ENCODE data around the gene COL3A1.

DNA sequence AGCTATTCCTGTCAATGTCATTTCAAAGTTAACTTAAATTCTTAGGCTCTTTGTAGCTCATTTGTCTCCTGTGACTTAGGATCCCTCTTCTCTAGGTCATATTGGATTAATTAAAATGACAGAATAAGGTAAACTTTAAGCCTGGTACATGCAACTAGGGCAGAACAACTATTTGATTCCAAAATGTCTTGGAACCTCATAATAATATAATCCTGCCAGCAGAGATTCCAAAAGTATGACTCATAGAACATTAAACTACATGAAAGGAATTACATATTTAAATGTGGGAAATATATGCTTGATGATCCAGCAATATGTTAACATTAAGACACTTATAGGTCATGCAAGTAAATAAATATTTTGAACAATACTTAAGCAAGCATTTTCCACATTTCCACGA lies 63.3 kb downstream of the COL3A1 start:
- TF ChIP-seq, protein P1, sequence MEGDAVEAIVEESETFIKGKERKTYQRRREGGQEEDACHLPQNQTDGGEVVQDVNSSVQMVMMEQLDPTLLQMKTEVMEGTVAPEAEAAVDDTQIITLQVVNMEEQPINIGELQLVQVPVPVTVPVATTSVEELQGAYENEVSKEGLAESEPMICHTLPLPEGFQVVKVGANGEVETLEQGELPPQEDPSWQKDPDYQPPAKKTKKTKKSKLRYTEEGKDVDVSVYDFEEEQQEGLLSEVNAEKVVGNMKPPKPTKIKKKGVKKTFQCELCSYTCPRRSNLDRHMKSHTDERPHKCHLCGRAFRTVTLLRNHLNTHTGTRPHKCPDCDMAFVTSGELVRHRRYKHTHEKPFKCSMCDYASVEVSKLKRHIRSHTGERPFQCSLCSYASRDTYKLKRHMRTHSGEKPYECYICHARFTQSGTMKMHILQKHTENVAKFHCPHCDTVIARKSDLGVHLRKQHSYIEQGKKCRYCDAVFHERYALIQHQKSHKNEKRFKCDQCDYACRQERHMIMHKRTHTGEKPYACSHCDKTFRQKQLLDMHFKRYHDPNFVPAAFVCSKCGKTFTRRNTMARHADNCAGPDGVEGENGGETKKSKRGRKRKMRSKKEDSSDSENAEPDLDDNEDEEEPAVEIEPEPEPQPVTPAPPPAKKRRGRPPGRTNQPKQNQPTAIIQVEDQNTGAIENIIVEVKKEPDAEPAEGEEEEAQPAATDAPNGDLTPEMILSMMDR (conservative IDR thresholded peaks at IDR 0.05; ENCODE audit: low read length), result no peak
- no peak for TF ChIP-seq EZH2phosphoT487 (IDR thresholded peaks at IDR 0.05; ENCODE audit: borderline replicate concordance)

Data from Loucy (cell line).